Measurements from ENCODE around the gene TGFBR3. TPM values are rescaled to one million over a fixed set of nuclear protein-coding genes. Genes with fewer than 3 reads are reported as not detected.
A peak's percentile ranks its signal among the peaks of the same experiment; 100 is the strongest.

Gene TGFBR3
- total and polyA plus RNA-seq, 2 of the 4 experiments (the other 2 are of a cell fraction) = 3.0 to 11.3 TPM

DNA sequence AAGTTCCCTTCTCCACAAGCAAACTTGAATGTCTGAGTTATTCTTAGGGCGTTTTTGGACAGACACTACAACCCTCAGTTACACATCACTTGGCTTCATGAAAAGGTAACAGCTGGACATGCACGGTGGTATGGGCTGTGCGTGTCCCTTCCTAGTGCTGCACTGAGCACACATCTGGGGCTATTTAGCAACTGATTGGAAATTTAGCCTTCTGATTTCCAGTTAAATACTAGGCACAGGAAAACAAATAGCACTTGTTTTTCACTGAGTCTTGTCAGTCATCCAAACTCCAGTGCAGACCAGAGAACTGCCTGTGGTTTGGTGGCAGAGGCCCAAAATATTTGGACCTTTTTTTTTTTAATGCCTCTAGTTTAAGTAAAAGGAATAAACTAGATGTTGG, 134.7 kb downstream of the TGFBR3 start:
- Histone ChIP-seq H3K14ac (replicated peaks; ENCODE audit: low read depth, low read length) (no peak overlapping the region), H3K27me3 (ENCODE audit: control insufficient read depth, insufficient read depth, low read length) (no peaks in the 10 kb centered on the region), H3K27ac (ENCODE audit: insufficient read depth, low read length) (no peak overlapping the region), H2AK5ac (ENCODE audit: low read depth, low read length) (no peak overlapping the region), H2BK20ac (ENCODE audit: low read depth, low read length) (no peak overlapping the region), H3K79me1 (ENCODE audit: low read depth in 1 of 2, low read length in 2 of 2) (no peaks in the 10 kb centered on the region), H2BK120ac (ENCODE audit: low read depth, low read length) (no peak overlapping the region), H4K5ac (ENCODE audit: low read depth, low read length) (no peak overlapping the region), H3K4me3 (ENCODE audit: insufficient read depth, low read depth, low read length) (no peak overlapping the region), H3K4ac (ENCODE audit: low read depth, low read length) (no peak overlapping the region), H4K91ac (ENCODE audit: insufficient read depth, low read depth, low read length) (no peak overlapping the region), H3K56ac (ENCODE audit: extremely low read depth, insufficient read depth, low read length) (no peak overlapping the region), H3K9me3 (ENCODE audit: control insufficient read depth, insufficient read depth, low read length) (peaks cover 7% of the 10 kb centered on the region), H3K23ac (ENCODE audit: low read depth, low read length) (no peak overlapping the region), H2BK15ac (ENCODE audit: low read depth, low read length) (no peak overlapping the region), H3K18ac (ENCODE audit: low read depth, low read length) (no peak overlapping the region), H3K9me1 (ENCODE audit: insufficient read depth, low read length) (0 out of 2 replicates have a peak, but pooled peaks cover 4% of the 10 kb centered on the region), H3K4me2 (ENCODE audit: low read depth, low read length) (no peak overlapping the region), H3K36me3 (ENCODE audit: control insufficient read depth, insufficient read depth, low read length) (peaks cover 8% of the 10 kb centered on the region), H3K4me1 (ENCODE audit: control insufficient read depth, insufficient read depth, low read length) (peaks cover 2% of the 10 kb centered on the region; the same call in 1 of the 2 replicates), H3K9ac (ENCODE audit: low read depth, low read length) (no peak overlapping the region), H2BK5ac (ENCODE audit: low read depth, low read length, poor library complexity, severe bottlenecking) (no peak overlapping the region), H4K8ac (ENCODE audit: low read depth in 2 of 2, low read length in 2 of 2) (no peak overlapping the region), H4K20me1 (ENCODE audit: insufficient read depth, low read length) (no peaks in the 10 kb centered on the region; the same call in 1 of the 2 replicates), H2AFZ (replicated peaks; ENCODE audit: low read length, poor library complexity) (no peak overlapping the region), H2AK9ac (replicated peaks; ENCODE audit: low read depth, low read length, poor library complexity) (no peak overlapping the region)
- ChIA-PET CTCF (no interaction called here), POLR2A (ENCODE audit: unreplicated experiment) (no interaction called here)
- 57% methylated on average over 1 of the region's 3 CpGs; no CpG with 5 or more reads in 1 of the 2 experiments for WGBS, 2 experiments (ENCODE audit: extremely low coverage in 2 of 2, insufficient read length in 1 of 2)
- in situ Hi-C loops (cut with MboI; ENCODE audit: low sequenced_read_pairs) = no loop called here
- dilution Hi-C loops (cut with HindIII; ENCODE audit: low sequenced_read_pairs, unreplicated experiment) = no loop called here
- intact Hi-C loops (cut with micrococcal nuclease) = no loop called here
- DNase-seq (peak; percentile 51), ATAC-seq (ENCODE audit: low read depth) (peak; percentile 44)
- BruUV-seq (replicated peaks) = no TSS peak
- no peak for TF ChIP-seq MAFK (IDR thresholded peaks at IDR 0.05; ENCODE audit: low read depth, low read length)
- TF ChIP-seq NFE2L2 (IDR thresholded peaks at IDR 0.05; ENCODE audit: low read depth, low read length) = no peak
- TF ChIP-seq MAZ (IDR thresholded peaks at IDR 0.05; ENCODE audit: borderline replicate concordance, low read depth, low read length) = no peak
- no peak for TF ChIP-seq CTCF (conservative IDR thresholded peaks at IDR 0.05; ENCODE audit: low read depth, low read length)
- no peak for TF ChIP-seq SMC3 (IDR thresholded peaks at IDR 0.05; ENCODE audit: low read depth, low read length)
- TF ChIP-seq CEBPB (IDR thresholded peaks at IDR 0.05; ENCODE audit: low read depth, low read length) = no peak
- TF ChIP-seq CHD1 (IDR thresholded peaks at IDR 0.05; ENCODE audit: low read depth, low read length) = no peak
- TF ChIP-seq ELK1 (IDR thresholded peaks at IDR 0.05; ENCODE audit: borderline replicate concordance, low read depth, low read length) = no peak
- no peak for TF ChIP-seq RFX5 (IDR thresholded peaks at IDR 0.05; ENCODE audit: low read depth, low read length)
- no peak for TF ChIP-seq FOS (IDR thresholded peaks at IDR 0.05; ENCODE audit: low read depth, low read length)
- TF ChIP-seq RAD21 (IDR thresholded peaks at IDR 0.05; ENCODE audit: low read length) = no peak
- TF ChIP-seq, protein P1, sequence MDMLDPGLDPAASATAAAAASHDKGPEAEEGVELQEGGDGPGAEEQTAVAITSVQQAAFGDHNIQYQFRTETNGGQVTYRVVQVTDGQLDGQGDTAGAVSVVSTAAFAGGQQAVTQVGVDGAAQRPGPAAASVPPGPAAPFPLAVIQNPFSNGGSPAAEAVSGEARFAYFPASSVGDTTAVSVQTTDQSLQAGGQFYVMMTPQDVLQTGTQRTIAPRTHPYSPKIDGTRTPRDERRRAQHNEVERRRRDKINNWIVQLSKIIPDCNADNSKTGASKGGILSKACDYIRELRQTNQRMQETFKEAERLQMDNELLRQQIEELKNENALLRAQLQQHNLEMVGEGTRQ (IDR thresholded peaks at IDR 0.05; ENCODE audit: low read depth, low read length) = no peak
- no peak for TF ChIP-seq RCOR1 (IDR thresholded peaks at IDR 0.05; ENCODE audit: insufficient replicate concordance, low read length)
- TF ChIP-seq MXI1 (IDR thresholded peaks at IDR 0.05; ENCODE audit: borderline replicate concordance, low read depth, low read length) = no peak
- no peak for TF ChIP-seq BHLHE40 (IDR thresholded peaks at IDR 0.05; ENCODE audit: low read depth, low read length)
- no peak for TF ChIP-seq POLR2A (IDR thresholded peaks at IDR 0.05; ENCODE audit: low read depth, low read length)
